Measurements from ENCODE around the gene DENND1A. TPM values are rescaled to one million over a fixed set of nuclear protein-coding genes. Genes with fewer than 3 reads are reported as not detected.

The DENND1A gene
- total RNA-seq, 1 experiment from 2014 or later = 23.5 TPM

- no peak overlapping the region for H3K27ac Mint-ChIP-seq
- TF ChIP-seq SMAD3 (CRISPR knock-in tag; IDR thresholded peaks at IDR 0.05; ENCODE audit: borderline replicate concordance) = no peak
- TF ChIP-seq E2F4 (CRISPR knock-in tag; IDR thresholded peaks at IDR 0.05; ENCODE audit: borderline replicate concordance, low read depth) = no peak
- TF ChIP-seq SOX15 (CRISPR knock-in tag; IDR thresholded peaks at IDR 0.05) = no peak
- no peak for TF ChIP-seq NFATC4 (CRISPR knock-in tag; IDR thresholded peaks at IDR 0.05)
- no peak for TF ChIP-seq ZBTB21 (CRISPR knock-in tag; IDR thresholded peaks at IDR 0.05; ENCODE audit: borderline replicate concordance)
- no peak for TF ChIP-seq RELA (CRISPR knock-in tag; IDR thresholded peaks at IDR 0.05; ENCODE audit: borderline replicate concordance)
- no peak for TF ChIP-seq MYBL2 (CRISPR knock-in tag; IDR thresholded peaks at IDR 0.05)
- no peak for TF ChIP-seq ZNF281 (CRISPR knock-in tag; IDR thresholded peaks at IDR 0.05)
- TF ChIP-seq SP1 (CRISPR knock-in tag; conservative IDR thresholded peaks at IDR 0.05) = no peak
- TF ChIP-seq ZNF232 (CRISPR knock-in tag; IDR thresholded peaks at IDR 0.05) = no peak
- no peak for TF ChIP-seq ZNF423 (CRISPR knock-in tag; IDR thresholded peaks at IDR 0.05)
- no peak for TF ChIP-seq FOXJ3 (CRISPR knock-in tag; IDR thresholded peaks at IDR 0.05; ENCODE audit: borderline replicate concordance)
- no peak for TF ChIP-seq PRRX2 (CRISPR knock-in tag; IDR thresholded peaks at IDR 0.05)
- TF ChIP-seq ZNF425 (CRISPR knock-in tag; conservative IDR thresholded peaks at IDR 0.05) = no peak
- TF ChIP-seq CBFB (CRISPR knock-in tag; IDR thresholded peaks at IDR 0.05; ENCODE audit: low read depth) = no peak
- TF ChIP-seq, protein P1, sequence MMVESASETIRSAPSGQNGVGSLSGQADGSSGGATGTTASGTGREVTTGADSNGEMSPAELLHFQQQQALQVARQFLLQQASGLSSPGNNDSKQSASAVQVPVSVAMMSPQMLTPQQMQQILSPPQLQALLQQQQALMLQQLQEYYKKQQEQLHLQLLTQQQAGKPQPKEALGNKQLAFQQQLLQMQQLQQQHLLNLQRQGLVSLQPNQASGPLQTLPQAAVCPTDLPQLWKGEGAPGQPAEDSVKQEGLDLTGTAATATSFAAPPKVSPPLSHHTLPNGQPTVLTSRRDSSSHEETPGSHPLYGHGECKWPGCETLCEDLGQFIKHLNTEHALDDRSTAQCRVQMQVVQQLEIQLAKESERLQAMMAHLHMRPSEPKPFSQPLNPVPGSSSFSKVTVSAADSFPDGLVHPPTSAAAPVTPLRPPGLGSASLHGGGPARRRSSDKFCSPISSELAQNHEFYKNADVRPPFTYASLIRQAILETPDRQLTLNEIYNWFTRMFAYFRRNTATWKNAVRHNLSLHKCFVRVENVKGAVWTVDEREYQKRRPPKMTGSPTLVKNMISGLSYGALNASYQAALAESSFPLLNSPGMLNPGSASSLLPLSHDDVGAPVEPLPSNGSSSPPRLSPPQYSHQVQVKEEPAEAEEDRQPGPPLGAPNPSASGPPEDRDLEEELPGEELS (CRISPR knock-in tag; IDR thresholded peaks at IDR 0.05) = no peak
- no peak for TF ChIP-seq NR2C2 (CRISPR knock-in tag; IDR thresholded peaks at IDR 0.05)
- TF ChIP-seq, protein P2, sequence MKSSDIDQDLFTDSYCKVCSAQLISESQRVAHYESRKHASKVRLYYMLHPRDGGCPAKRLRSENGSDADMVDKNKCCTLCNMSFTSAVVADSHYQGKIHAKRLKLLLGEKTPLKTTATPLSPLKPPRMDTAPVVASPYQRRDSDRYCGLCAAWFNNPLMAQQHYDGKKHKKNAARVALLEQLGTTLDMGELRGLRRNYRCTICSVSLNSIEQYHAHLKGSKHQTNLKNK (CRISPR knock-in tag; IDR thresholded peaks at IDR 0.05) = no peak
- DNase-seq (ENCODE audit: low spot score) (no peak), ATAC-seq (no peak)
- peaks cover 7% of the 10 kb centered on the region for H3K4me1 Mint-ChIP-seq
- H3K27me3 Mint-ChIP-seq (ENCODE audit: low read depth) = no peaks in the 10 kb centered on the region; the same call in 1 of the 2 replicates
- peaks cover 7% of the 10 kb centered on the region for H3K9me3 Mint-ChIP-seq
- H3K4me3 Mint-ChIP-seq = no peak overlapping the region
- ChIA-PET POLR2A (interaction anchor here (0.7 kb wide), 1 partner anchor 465 kb away, joined by 3 read pairs; no protein-coding TSS in a partner anchor), CTCF (no interaction called here)
- no peaks in the 10 kb centered on the region for H3K36me3 Mint-ChIP-seq
These were observed 537.1 kb downstream of the DENND1A start for GRCh38 chr9:123392802-123393201.

DNA sequence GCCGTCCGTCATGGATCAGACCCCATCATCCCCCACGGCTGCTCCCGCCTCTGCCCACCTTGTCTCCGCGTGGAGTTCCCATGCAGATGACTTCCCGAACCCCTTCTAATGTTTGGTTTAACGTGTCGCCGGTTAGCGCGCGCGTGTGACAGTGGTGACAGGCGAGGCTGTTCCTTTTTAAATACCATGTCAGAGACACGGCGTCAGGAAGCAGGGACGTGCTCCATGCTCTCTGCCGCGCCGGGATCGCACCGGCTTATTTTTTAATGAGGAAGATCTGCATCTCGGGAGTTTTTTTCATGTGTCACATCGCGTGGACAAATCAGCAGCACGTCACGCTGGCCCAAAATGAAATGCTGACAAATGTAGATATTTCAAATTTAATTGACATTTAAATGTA, 538.0 kb downstream of the DENND1A start:
- Mint-ChIP-seq H3K27me3 (ENCODE audit: low read depth) (no peaks in the 10 kb centered on the region; the same call in 1 of the 2 replicates), H3K36me3 (no peaks in the 10 kb centered on the region), H3K27ac (no peak overlapping the region), H3K9me3 (peaks cover 7% of the 10 kb centered on the region), H3K4me3 (no peak overlapping the region), H3K4me1 (peaks cover 7% of the 10 kb centered on the region)
- ATAC-seq (no peak), DNase-seq (ENCODE audit: low spot score) (no peak)
- ChIA-PET POLR2A (no interaction called here), CTCF (interaction anchor here (1.2 to 1.7 kb wide), 2 partner anchors 8 to 36 kb away, joined by 4 to 11 read pairs; partner anchors contain the start of gene CRB2)
- no peak for TF ChIP-seq EMX1 (CRISPR knock-in tag; IDR thresholded peaks at IDR 0.05)
- no peak for TF ChIP-seq ZNF423 (CRISPR knock-in tag; IDR thresholded peaks at IDR 0.05)
- TF ChIP-seq ZNF671 (CRISPR knock-in tag; IDR thresholded peaks at IDR 0.05) = no peak
- TF ChIP-seq CDX4 (CRISPR knock-in tag; IDR thresholded peaks at IDR 0.05; ENCODE audit: borderline replicate concordance) = no peak
- no peak for TF ChIP-seq ZNF138 (CRISPR knock-in tag; conservative IDR thresholded peaks at IDR 0.05)
- TF ChIP-seq NFATC4 (CRISPR knock-in tag; IDR thresholded peaks at IDR 0.05) = no peak
- no peak for TF ChIP-seq GABPB1 (CRISPR knock-in tag; IDR thresholded peaks at IDR 0.05)
- TF ChIP-seq RELA (CRISPR knock-in tag; IDR thresholded peaks at IDR 0.05; ENCODE audit: borderline replicate concordance) = no peak
- TF ChIP-seq ZNF263 (CRISPR knock-in tag; IDR thresholded peaks at IDR 0.05; ENCODE audit: low read depth) = no peak
- no peak for TF ChIP-seq ZNF121 (CRISPR knock-in tag; IDR thresholded peaks at IDR 0.05)
- TF ChIP-seq, protein P3, sequence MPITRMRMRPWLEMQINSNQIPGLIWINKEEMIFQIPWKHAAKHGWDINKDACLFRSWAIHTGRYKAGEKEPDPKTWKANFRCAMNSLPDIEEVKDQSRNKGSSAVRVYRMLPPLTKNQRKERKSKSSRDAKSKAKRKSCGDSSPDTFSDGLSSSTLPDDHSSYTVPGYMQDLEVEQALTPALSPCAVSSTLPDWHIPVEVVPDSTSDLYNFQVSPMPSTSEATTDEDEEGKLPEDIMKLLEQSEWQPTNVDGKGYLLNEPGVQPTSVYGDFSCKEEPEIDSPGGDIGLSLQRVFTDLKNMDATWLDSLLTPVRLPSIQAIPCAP (CRISPR knock-in tag; IDR thresholded peaks at IDR 0.05) = no peak
- TF ChIP-seq E2F4 (CRISPR knock-in tag; IDR thresholded peaks at IDR 0.05; ENCODE audit: borderline replicate concordance, low read depth) = no peak
